Ramos (cell line): ENCODE measurements around the gene IKBKE.

Source experiments
- in situ Hi-C: fragments of 300-500 bp; cut with MboI; formaldehyde crosslinking; loops from one replicate; pipeline ENCODE4 v1.14.3; 2022; ENCODE audit warnings: low sequenced_read_pairs; ENCODE audit not compliant: unreplicated experiment

The IKBKE gene

GRCh38 chr1:206532368-206532767 is 62.1 kb downstream of the IKBKE start:
- in situ Hi-C loops: no loop called here

DNA sequence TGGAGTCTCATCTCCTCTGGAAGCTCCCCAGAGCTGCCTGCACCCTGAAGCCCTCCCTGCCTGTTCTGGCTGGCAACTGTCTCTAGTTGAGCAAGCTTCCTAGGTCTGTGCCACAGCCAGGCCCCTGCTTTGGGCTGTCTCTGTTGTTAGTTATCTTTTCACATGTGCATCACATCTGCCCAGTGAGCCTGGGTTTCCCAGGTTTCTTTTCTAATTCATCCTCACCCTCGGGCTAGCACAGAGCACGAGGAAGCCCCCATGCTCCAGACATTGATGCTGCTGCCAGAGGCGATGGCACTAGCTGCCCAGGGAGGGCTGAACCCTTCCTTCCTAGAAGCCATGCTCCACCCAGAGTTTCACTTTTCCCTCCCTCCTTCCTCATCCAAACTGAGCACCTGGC is 64.3 kb downstream of the IKBKE start:
- in situ Hi-C loops: no loop called here

GRCh38 chr1:206535853-206536188 is 65.5 kb downstream of the IKBKE start:
- in situ Hi-C loops: no loop called here

DNA sequence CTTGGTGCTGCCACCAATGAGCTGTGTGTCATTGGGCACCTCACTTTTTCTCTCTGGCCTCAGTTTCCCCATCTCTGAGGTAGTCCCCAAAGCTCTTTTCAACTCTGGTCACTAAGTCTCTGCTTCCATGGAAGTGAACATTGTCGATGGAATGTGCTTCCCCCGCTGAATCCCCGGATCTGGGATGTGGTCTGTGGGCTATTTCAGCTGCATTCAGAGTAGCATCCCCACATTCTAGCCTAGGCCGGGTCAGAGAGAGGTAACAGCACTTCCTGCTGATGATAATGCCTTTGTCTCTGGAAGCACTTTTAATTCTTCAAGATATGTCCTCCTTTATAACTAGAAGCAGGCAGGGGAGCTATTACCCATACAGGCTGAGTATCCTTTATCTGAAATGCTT is 66.9 kb downstream of the IKBKE start:
- in situ Hi-C loops: no loop called here

GRCh38 chr1:206538086-206538770 is 68.0 kb downstream of the IKBKE start:
- in situ Hi-C loops: no loop called here

DNA sequence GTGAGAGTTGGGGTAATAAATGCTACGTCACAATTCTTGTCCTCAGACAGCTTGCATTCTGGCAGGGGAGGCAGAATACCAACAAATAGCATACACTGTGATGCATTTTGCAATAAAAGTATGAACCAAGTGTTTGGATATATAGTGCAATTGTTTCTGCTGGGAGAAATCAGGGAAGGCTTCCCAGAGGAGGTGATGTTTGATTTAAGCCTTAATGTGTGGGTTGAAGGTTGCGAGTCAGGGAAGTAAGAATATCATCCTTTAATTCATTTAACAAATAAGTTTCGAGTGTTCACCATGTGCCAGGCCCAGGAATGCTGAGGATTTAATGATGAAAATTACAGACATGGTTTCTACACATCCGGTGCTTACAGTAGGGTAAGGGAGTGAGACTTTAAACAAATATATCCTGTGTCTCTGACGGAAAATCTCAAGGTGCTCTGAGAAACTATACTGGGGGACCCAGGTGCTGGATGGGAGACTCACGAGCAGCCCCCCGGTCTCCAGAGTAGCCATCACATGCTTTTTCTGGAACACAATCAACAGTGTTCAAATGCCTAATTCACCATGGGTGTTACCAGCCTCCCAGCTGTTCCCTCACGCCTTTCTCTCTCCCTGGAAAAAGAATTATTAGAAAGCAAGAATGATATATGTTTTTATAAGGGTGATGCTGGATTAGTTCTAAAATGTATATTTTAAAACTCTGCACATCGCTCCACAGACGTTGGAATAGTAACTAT is 68.8 kb downstream of the IKBKE start:
- in situ Hi-C loops: no loop called here

DNA sequence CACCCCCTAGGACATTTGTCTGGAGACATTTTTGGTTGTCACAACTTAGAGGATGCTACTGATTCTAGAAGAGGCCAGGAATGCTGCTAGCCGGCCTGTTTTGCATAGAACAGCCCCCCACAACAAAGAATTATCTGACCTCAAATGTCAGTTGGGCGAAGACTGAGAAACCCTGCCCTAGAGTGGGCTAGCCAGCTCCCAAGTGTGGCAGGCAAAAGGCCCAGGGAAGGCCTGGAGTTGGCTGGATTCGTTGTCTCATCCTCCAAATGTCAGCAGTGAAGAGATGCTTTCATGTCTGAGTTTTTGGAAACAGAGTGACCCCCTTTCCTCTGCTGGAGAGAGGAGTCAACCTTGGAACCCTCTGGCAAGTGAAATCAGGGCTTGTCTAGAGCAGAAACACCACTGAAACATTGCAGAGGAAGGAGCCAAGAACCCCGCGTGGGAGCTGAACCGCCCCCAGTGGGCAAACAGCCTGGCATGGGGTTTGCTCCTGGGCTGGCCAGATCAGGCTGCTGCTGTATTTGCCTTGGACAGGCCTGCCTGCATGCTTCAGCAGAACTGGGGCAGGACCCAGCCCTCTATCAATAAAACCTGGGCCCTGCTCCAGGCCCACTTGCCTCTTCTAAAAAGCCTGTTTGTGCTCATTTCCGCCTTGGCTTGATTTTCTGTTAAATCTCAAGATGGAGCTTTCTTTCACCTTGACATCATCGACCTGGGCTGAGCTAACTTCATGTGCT is 69.9 kb downstream of the IKBKE start:
- in situ Hi-C loops: no loop called here

- in situ Hi-C loops: no loop called here
Measured at GRCh38 chr1:206541236-206541833, 71.1 kb downstream of the IKBKE start.

GRCh38 chr1:206544562-206545257 is 74.4 kb downstream of the IKBKE start:
- in situ Hi-C loops: loop anchor here (5.0 kb wide), 1 partner anchor 38 kb away; no protein-coding TSS in a partner anchor

- in situ Hi-C loops: loop anchor here (5.0 kb wide), 1 partner anchor 37 kb away; no protein-coding TSS in a partner anchor
Measured at GRCh38 chr1:206545351-206545750, 75.1 kb downstream of the IKBKE start.
